HG03354 (cell line): ENCODE data around the gene GPR179.

Experiments used
- ATAC-seq: cut with Tn5 transposase; IDR thresholded peaks from one replicate; pipeline ENCODE4 v1.9.1; 2021; ENCODE audit warnings: mild to moderate bottlenecking; ENCODE audit not compliant: unreplicated experiment, poor library complexity, severe bottlenecking

Gene GPR179

DNA sequence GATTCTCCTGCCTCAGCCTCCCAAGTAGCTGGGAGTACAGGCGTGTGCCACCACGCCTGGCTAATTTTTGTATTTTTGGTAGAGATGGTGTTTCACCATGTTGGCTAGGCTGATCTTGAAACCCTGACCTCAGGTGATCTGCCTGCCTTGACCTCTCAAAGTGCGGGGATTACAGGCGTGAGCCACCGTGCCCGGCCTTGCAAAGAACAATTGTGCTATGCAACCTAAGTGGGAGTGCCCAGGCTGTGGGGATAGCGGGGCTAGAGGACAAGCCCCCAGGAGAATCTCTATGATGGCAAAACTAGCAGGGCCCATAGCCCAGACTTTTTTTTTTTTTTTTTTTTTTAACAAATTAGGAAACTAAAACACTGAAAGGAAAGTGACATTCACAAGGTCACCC, 2.0 kb upstream of the GPR179 start:
- ATAC-seq, result no peak

DNA sequence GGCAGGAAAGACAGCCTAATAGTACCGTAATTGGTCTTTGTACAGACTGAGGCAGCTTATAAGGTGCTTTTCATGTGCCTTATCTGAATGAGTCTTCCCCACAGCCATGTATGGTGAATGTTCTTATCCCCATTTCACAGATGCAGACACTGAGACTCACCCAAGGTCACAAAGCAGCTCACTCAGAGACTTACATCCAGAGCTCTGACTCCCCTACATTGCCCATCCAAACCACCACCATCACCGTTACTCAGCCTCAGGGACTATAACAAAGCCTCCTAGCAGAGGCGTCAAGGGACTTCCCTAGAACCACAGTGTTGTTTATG, 627 bp upstream of the GPR179 start:
- no peak for ATAC-seq

DNA sequence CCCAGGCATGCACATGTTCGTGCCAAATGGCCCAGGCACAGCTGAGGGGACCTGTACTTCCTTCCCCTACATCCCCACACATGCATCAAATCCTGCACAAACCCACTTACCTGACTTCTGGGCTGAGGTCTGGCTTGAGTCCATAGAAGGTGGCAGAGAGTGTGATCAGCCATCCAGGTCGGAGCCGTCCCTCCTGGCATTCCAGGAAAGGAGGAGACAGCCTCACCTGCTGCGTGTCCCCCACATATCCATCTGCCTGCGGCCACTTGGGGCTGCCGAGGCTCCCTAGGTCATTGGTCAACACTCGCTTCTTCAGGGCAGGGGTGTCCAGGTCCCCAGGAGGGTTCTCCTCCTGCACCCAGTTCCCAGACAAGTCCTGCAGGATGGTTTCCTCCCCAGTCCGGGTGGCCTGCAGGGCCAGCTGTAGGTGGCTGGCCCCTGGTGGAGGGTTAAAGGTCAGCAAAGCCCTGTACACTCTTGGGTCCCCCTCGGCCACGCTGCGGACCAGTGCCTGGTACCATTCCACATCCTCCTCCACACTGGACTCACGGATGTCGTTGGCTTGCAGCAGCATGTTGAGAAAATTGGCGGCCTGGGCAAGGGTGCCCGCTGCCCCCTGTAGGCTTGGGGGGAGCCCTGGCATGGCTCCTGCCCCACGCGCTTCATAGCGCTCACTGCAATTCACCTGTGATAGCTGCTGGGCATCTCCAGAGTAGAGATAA, 709 bp downstream of the GPR179 start:
- no peak for ATAC-seq

GRCh38 chr17:38341035-38341721, 2.6 kb downstream of the GPR179 start:
- no peak for ATAC-seq

- ATAC-seq, result no peak
Measured at GRCh38 chr17:38339891-38340290, 3.9 kb downstream of the GPR179 start.

DNA sequence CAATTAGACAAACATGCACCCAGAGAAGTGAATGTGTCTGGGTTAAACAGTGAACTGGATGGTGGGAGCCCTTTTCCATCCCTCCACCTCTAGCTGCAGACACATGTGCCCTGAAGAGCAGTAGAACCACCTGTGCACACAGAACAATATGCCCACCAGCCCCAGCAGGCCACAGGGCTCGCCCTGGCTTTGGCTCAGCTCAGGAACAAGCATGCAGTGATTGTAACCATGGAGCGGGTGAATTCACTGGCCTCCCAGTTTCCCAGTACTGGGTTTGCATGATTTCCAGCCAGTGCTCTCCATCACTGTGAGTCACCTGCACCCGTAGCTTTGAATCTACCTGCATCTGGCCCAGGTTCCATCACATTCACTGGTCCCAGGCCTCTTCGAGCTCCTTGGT, 5.2 kb downstream of the GPR179 start:
- no peak for ATAC-seq

- ATAC-seq, result no peak
Measured at GRCh38 chr17:38338053-38338452, 5.7 kb downstream of the GPR179 start.

DNA sequence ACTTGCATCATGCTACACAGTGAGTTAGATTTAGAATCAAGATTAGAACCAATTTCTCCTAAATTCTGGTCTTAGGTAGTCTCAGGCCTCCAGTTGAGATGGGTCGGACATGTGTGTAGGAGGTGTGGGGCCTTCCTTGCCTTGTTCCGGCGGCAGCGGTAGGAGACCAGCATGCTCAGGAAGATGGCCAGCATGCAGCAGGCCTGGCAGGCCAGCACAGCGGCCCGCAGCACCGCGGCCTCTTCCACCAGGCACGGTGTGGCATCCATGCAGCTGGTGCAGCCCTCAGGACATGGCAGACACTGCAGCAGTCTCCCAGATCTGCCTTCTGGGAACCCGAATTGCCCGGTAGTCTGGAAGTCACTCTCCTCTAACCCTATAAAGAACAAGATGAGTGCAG, 6.9 kb downstream of the GPR179 start:
- ATAC-seq, result no peak

GRCh38 chr17:38334480-38335364, 9.0 kb downstream of the GPR179 start:
- no peak for ATAC-seq

DNA sequence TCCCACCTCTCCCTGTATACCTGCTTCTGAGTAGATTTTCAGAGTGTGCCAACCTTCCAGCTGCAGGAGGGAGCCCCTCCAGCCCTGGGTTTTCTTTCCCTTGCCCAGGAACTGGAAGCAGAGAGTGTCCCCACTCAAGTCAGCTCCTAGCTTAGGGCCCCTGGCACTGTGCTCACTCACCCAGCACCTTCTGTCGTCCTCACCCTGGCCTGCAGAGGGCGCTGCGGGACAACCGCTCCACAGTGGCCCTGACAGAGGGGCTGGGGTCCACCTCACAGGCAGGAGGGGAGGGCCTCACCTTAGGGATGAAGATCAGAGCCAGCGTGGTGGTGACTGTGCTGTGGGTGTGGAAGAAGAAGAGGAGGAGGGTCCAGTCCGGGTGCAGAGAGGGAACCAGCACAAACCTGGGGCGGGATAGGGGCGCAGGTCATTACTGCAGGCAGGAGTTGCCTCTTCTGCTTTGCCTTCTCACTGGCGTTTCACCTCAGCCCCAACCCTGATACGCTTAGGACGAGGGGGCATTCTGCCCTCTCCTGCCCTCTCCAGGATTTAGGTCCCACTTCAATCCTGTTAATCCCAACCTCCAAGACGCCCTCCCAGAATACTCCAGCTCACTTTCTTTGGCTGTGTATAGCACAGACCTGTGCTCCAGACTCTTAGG, 10.0 kb downstream of the GPR179 start:
- ATAC-seq, result no peak

DNA sequence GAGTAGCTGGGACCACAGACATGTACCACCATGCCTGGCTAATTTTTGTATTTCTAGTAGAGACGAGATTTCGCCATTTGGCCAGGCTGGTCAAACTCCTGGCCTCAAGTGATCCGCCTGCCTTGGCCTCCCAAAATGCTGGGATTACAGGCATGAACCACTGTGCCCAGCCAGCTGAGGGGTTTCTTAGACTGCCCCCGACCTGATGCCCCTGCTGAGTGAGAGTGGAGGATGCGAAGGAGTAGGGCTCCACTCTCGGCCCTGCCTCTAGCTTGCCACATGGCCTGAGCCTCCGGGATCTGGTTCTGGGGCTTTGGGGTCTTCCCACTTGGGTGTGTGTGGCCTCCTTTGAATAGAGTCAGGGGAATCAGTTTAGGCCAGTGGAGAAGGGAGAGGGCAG, 11.0 kb downstream of the GPR179 start:
- ATAC-seq, result no peak

- ATAC-seq, result no peak
Measured at GRCh38 chr17:38330941-38331411, 12.8 kb downstream of the GPR179 start.

GRCh38 chr17:38329808-38330730, 13.7 kb downstream of the GPR179 start:
- ATAC-seq, result no peak

- no peak for ATAC-seq
Measured at GRCh38 chr17:38329284-38329683, 14.5 kb downstream of the GPR179 start.

DNA sequence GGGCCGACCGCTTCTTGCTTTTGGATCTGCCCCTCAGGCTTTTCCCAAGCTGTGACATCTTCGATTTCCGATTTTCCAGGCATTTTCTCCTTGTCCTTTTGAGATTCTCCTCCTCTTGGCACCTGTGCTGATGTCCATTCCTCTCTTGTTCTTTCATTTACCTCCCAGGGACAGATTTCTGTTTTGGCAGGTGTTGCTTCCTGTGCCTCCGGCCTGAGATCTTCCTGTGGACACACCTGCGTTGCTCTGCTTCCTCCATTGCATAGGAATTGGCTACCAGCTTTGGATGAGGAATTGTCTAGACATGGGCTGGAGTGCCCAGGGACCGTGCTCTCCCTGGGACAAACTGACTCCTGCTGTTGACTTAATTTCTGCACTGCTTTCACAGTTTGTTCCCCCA, 15.1 kb downstream of the GPR179 start:
- ATAC-seq, result no peak

GRCh38 chr17:38327936-38328335, 15.8 kb downstream of the GPR179 start:
- no peak for ATAC-seq

DNA sequence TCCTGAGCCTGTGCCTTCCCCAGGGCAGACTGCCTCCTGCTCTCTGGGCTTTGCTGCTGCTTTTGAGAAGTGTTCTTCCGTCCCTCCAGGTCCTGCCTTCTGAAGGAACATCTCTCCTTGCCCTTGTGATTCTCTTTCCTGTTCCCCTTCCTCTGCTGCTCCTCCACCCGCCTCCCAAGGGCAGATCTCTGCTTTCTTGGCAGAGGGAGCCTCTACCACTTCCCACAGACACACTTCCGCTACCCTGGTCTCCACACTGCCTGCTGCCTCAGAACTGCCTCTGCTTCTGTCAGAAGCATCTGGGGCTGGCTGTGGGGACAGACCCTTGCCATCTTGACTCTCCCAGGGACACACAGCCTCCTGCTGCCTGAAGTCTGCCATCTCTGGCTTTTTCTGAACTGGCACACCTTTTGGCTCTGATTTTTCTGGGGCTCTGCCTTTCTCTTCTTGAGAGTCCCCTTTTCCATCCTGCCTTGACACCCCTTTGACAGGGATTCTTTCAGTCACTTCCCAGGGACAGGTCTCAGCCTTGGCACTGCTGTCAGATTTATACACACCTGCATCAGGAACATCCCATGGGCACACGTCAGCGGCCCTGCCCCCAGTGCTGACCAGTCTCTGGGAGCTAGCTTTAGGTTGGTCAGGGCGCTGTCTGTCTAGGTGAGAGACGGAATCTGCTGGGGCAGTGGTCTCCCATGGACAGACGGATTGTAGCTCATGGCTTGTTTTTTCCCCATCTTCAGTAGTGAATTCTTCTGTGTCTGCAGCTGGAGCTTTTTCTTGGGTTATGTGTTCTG, 16.6 kb downstream of the GPR179 start:
- no peak for ATAC-seq

- ATAC-seq, result no peak
Measured at GRCh38 chr17:38325221-38325851, 18.4 kb downstream of the GPR179 start.
